T-helper 1 cell treated with Interleukin-12 subunit alpha and Interleukin-12 subunit beta and Interleukin-4 antibody, amounts not matched to agents 30 ng/mL and 1 ng/mL, for 36 hours (primary cell): ENCODE measurements around the gene KNOP1. TPM values are rescaled to one million over a fixed set of nuclear protein-coding genes. Genes with fewer than 3 reads are reported as not detected.

Source experiments
- intact Hi-C: fragments of 100-400 bp; cut with micrococcal nuclease; formaldehyde crosslinking; loops from one replicate; pipeline ENCODE4 v1.15.1; 2024
- total RNA-seq: library from RNA; stranded (reverse); gene quantifications from 2 replicates; pipeline ENCODE4 v1.2.3, GENCODE V29; 2022

KNOP1 gene, protein sequence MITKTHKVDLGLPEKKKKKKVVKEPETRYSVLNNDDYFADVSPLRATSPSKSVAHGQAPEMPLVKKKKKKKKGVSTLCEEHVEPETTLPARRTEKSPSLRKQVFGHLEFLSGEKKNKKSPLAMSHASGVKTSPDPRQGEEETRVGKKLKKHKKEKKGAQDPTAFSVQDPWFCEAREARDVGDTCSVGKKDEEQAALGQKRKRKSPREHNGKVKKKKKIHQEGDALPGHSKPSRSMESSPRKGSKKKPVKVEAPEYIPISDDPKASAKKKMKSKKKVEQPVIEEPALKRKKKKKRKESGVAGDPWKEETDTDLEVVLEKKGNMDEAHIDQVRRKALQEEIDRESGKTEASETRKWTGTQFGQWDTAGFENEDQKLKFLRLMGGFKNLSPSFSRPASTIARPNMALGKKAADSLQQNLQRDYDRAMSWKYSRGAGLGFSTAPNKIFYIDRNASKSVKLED
- total RNA-seq, result 21.2 and 21.8 TPM in 2 replicates

GRCh38 chr16:19717741-19718623 is at the start of gene KNOP1, which contains the start of gene IQCK:
Gene KNOP1 (minus strand): TSS chr16:19718227. CDS start chr16:19715035, 3,192 bp downstream.
Gene IQCK (plus strand): TSS chr16:19718271. CDS start chr16:19718307, 36 bp downstream.
- intact Hi-C loops, result loop anchor here (1.0 to 10.0 kb wide), 9 partner anchors 89 to 1024 kb away; partner anchors contain the start of genes ARL6IP1, CCP110, COQ7 and GDE1

DNA sequence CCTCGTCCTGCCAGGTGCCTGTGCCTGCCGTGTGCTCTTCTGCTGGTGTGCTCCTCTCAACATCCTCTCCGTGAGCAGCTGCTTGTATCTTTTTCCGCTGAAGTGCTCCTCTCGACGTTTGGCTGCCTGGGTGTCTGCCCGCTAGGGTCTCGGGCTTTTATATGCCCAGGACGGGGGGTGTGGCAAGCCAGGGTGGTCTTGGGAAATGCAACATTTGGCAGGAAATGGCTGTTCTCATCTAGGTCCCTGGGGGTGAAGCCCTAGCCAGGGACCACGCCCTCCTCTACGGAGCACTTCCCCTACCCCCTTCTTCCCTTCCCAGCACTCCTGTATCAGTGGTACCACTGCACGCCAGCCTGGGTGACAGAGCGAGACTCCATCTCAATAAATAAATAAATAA is 49.5 kb upstream of the KNOP1 start:
- intact Hi-C loops, result no loop called here

- intact Hi-C loops, result no loop called here
These were observed 49.0 kb upstream of the KNOP1 start for GRCh38 chr16:19766988-19767387.

- intact Hi-C loops, result no loop called here
These were observed 48.5 kb upstream of the KNOP1 start for GRCh38 chr16:19766554-19766884.

GRCh38 chr16:19765860-19766553 is 48.0 kb upstream of the KNOP1 start:
- intact Hi-C loops, result no loop called here

DNA sequence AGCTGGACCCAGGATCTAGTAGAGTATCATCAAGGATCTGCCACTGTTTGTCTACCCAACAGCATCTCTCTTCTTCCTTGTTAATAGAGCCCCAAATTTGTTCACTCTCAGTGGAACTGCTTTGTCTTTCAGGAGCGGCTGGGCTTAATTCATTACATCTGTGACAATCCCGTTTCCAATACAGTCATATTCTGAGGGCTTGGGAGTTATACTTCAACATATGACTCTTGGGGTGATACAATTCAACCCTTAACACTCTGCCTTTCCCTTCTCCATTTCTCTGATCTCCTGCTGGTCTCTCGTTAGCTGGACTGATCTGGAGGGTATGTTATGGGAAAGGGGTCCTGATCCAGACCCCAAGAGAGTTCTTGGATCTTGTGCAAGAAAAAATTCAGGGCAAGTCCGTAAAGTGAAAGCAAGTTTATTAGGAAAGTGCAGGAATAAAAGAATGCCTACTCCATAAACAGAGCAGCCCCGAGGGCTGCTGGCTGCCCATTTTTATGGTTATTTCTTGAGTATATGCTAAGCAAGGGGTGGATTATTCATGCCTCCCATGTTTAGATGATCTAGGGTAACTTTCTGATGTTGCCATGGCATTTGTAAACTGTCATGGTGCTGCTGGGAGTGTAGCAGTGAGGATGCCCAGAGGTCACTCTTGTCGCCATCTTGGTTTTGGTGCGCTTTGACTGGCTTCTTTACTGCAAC is 42.5 kb upstream of the KNOP1 start:
- intact Hi-C loops, result no loop called here

DNA sequence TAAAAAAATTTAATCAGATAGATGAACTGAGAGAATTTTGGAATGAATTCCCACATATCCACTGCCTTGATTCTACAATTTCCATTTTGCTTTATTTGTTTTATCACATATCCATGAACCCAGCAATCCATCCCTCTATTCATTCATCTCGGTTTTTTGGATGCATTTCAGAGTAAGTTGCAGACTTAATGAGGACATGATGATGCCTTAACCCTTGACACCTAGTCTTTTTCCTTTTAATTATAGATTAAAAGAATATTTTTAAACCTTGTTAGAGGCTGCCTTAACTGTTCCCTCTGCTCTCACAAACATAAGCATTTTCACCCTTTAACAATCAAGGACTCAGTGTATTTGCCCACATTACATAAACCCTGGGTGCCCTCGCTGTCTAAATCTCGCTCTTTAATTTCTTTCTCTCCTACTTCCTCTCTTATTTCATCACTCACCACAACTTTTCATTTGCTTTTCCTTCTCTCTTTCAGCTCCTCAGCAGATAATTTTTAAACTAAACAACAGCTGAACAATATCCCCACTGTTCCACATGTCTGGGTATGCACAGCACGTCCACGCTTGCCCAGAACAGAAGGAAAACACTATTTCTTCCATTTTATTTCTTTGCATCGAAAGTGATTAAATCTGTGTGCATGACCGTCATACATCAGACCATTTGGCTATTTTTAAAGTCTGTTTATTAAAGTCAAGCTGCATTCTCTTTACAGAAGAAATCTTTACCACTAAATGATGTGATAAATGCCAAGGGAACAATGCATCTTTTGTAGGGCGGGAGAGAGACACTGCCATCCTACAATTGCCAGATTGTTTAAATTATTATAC is 40.0 kb upstream of the KNOP1 start:
- intact Hi-C loops, result no loop called here

- intact Hi-C loops, result no loop called here
These were observed 39.0 kb upstream of the KNOP1 start for GRCh38 chr16:19757026-19757425.

DNA sequence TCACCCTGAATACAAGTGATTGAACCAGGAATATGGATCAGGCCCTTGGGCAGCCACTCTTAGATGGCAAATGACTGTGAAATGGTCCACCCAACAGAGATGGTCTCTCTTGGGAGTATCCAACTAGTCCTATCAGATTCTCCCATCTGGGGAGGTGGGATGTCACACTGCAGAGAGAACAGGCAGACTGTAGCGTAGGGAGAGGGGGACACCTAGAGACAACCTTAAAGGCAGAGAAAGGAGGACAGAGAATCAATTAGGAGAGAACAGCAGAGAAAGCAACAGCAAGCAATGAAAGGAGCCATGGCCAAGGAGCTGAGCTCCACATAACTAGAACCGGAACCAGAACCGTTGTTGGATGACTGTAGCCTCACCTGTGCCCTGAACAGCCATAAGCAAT is 37.2 kb upstream of the KNOP1 start:
- intact Hi-C loops, result no loop called here

- intact Hi-C loops, result no loop called here
These were observed 36.6 kb upstream of the KNOP1 start for GRCh38 chr16:19754644-19755036.

DNA sequence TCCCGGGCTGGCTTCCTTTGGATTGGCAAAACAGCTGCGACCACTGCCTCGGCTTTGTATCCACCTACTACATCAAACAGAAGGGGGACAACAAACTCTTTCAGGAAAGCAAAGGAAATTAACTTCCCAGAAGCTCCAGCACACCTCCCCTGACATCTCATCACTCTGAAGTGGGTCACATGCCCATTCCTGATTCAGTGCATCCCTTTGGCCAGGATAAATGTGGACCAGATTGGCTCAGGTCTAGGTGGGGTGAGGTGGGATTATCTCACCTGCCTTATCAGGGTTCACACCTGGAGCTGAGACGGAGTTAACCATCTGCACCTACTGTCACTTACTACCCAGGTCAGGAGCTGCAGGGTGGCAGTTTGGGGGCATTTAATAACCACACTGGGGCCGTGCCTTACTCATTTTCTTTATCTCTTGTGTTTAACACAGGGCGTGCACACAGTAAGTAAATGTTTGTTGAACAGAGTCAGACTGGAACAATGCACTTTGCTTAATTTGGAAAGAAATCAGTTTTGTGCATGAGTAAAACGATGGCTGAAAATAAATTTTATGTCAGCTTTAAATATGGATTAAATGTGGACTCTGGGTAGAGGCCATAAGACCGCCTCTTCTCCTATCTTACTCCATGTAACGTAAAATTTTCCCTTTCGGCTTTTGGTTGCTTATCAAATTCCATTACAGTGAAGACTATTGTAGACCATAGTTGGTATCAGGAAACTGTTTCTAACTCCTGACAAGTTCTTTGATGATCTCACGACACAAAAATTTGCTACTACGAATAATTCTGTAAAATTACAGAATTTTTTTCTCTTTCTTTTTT is 36.0 kb upstream of the KNOP1 start:
- intact Hi-C loops, result no loop called here

- intact Hi-C loops, result no loop called here
These were observed 33.7 kb upstream of the KNOP1 start for GRCh38 chr16:19751478-19752385.

GRCh38 chr16:19749571-19750080 is 31.6 kb upstream of the KNOP1 start:
- intact Hi-C loops, result no loop called here

DNA sequence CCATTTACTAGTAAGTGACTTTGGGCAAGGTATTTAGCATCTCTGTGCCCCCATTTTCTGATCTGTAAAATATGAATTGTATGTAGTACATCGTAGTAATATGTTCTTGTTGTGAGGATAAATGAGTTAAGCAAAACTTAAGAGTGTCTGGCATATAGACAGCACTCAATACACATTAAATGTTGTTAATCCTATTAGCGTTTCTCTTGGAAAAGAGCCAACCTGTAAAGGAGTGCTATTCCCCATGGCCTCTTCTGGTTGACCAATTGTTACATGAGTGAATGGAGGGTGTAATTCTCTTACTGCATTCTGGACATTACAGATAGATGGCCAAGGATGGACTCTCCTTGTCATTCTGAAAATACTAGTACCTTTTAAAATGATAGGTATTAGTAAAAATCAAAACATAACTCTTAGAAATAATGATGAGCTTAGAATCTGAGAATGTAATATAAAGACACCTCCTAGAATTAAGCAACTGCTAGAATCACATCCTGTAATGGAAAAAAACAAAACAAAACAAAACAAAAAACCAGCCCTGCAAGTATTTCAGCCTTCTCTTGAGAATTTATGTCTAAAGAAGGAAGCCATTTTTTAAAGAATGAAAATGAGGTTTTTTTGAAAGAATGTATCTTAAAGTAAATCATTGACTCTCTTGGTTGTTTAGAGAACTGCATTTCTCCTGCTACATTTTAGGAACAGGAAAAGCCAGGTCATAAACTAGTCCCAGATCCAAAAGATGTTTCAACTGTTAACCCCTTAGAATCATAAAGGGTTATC is 30.6 kb upstream of the KNOP1 start:
- intact Hi-C loops, result no loop called here

GRCh38 chr16:19746561-19746960 is 28.5 kb upstream of the KNOP1 start:
- intact Hi-C loops, result no loop called here

DNA sequence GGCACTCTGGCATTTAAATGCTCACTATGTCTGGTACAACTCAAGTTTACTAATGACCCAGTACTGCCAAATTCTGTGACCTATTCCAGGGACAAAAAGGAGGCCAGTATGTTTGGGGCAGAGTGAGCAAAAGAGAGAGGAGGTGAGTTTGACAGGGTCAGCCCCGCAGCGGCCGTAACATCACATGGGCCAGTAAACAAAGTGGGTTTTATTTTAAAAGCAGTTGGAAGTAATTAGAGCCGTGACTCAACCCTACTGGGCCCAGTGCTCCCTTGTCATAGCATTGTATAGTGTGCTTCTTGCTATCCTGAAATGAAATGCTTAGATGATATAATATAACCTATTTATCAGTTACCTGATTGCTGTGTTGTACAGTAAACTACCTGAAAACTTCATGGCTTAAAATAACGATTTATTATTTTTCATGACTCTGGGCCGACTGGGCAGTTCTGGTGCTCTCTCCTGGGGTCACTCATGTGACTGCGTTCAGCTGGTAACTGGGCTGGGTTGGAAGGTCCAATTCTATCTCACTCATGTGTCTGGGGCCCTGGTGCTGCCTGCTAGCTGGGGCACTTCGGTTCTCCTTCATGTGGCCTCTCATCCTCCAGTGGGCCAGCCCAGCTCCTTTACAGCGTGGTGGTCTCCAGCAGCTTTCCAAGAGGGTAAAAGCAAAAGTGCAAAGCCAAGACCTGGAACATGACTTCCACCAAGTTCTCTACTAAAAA is 27.4 kb upstream of the KNOP1 start:
- intact Hi-C loops, result no loop called here
